CD4-positive, alpha-beta memory T cell (primary cell): Measurements from ENCODE around the gene C16orf86. TPM values are rescaled to one million over a fixed set of nuclear protein-coding genes. Genes with fewer than 3 reads are reported as not detected.
"Not testable (repeated sequence)": the region's sequence is repeated elsewhere in the genome, so short reads cannot be mapped to it uniquely, and the experiment has no call there.

Source experiments
- CTCF ChIA-PET: fragments of 350-600 bp; sonication (Branson Sonifier 250); formaldehyde crosslinking; loops from one replicate; lab custom pipeline; 2021; ENCODE audit warnings: inconsistent platforms; ENCODE audit not compliant: partially characterized antibody; lab: Charles Lee
- POLR2A ChIA-PET: fragments of 350-600 bp; sonication (Branson Sonifier 250); formaldehyde crosslinking; loops from one replicate; lab custom pipeline; 2021; ENCODE audit not compliant: partially characterized antibody; lab: Charles Lee
- DNase-seq, 5 donors: peaks; one replicate each; pipeline versions ENCODE4 v3.0.0 to v3.0.0-alpha.2; 2020 to 2022; ENCODE audit warnings: mixed read lengths in 1 of 5
- H3K27ac ChIP-seq: one replicate; pipeline ENCODE4 v1.7.0; 2013; ENCODE audit warnings: low read depth, low read length
- H3K27me3 ChIP-seq: 2 replicates; pipeline ENCODE4 v1.7.0; 2013; ENCODE audit warnings: mild to moderate bottlenecking, low read length, moderate library complexity; ENCODE audit not compliant: insufficient read depth
- H3K36me3 ChIP-seq: 2 replicates; pipeline ENCODE4 v1.7.0; 2013; ENCODE audit warnings: mild to moderate bottlenecking, low read length, moderate library complexity; ENCODE audit not compliant: insufficient read depth
- H3K4me1 ChIP-seq: 2 replicates; pipeline ENCODE4 v1.7.0; 2013; ENCODE audit warnings: mild to moderate bottlenecking, low read length, moderate library complexity; ENCODE audit not compliant: insufficient read depth
- H3K4me3 ChIP-seq, 2 donors: one replicate each; pipeline ENCODE4 v1.7.0; 2013; ENCODE audit warnings: low read length in 2 of 2, mild to moderate bottlenecking in 1 of 2
- H3K9me3 ChIP-seq, 2 donors: one replicate each; pipeline ENCODE4 v1.7.0; 2013; ENCODE audit warnings: low read length in 2 of 2, control low read depth in 1 of 2; ENCODE audit not compliant: control insufficient read depth in 1 of 2
- H3K27ac Mint-ChIP-seq, 7 donors: one replicate each; pipeline ENCODE4 v1.8.0; 2020 to 2021; ENCODE audit warnings: mixed read lengths in 7 of 7, mild to moderate bottlenecking in 6 of 7, inconsistent platforms in 3 of 7, moderate library complexity in 3 of 7
- H3K27me3 Mint-ChIP-seq, 2 donors: one replicate each; pipeline ENCODE4 v1.8.0; 2020 to 2021; ENCODE audit warnings: mixed read lengths in 2 of 2
- H3K36me3 Mint-ChIP-seq, 2 donors: one replicate each; pipeline ENCODE4 v1.8.0; 2020 to 2021; ENCODE audit warnings: mixed read lengths in 2 of 2, inconsistent platforms in 1 of 2, mild to moderate bottlenecking in 1 of 2
- H3K4me1 Mint-ChIP-seq, 4 donors: one replicate each; pipeline ENCODE4 v1.8.0; 2020 to 2021; ENCODE audit warnings: mixed read lengths in 4 of 4, mild to moderate bottlenecking in 1 of 4
- H3K4me3 Mint-ChIP-seq, 8 donors: one replicate each; pipeline ENCODE4 v1.8.0; 2020 to 2021; ENCODE audit warnings: mixed read lengths in 8 of 8, mild to moderate bottlenecking in 7 of 8, moderate library complexity in 6 of 8, inconsistent platforms in 3 of 8
- H3K9me3 Mint-ChIP-seq, 8 donors: one replicate each; pipeline ENCODE4 v1.8.0; 2020 to 2021; ENCODE audit warnings: mixed read lengths in 8 of 8, mild to moderate bottlenecking in 5 of 8, inconsistent platforms in 3 of 8, moderate library complexity in 1 of 8
- intact Hi-C: fragments of 100-400 bp; cut with micrococcal nuclease; formaldehyde crosslinking; loops from one replicate; pipeline ENCODE4 v1.15.1; 2023
- polyA plus RNA-seq, 2 donors: library from polyadenylated mRNA; unstranded; fragments of 300-500 nt; fragmentation: Illumina TruSeq; gene quantifications; one replicate each; pipeline ENCODE4 v1.2.3, GENCODE V29; 2021
- total RNA-seq, 2 experiments: library from RNA; stranded (reverse); gene quantifications; one replicate each; pipeline ENCODE4 v1.2.3, GENCODE V29; 2021

Gene C16orf86
- total and polyA plus RNA-seq, 4 experiments from 2014 or later = 2.9 to 4.1 (median 3.8) TPM

DNA sequence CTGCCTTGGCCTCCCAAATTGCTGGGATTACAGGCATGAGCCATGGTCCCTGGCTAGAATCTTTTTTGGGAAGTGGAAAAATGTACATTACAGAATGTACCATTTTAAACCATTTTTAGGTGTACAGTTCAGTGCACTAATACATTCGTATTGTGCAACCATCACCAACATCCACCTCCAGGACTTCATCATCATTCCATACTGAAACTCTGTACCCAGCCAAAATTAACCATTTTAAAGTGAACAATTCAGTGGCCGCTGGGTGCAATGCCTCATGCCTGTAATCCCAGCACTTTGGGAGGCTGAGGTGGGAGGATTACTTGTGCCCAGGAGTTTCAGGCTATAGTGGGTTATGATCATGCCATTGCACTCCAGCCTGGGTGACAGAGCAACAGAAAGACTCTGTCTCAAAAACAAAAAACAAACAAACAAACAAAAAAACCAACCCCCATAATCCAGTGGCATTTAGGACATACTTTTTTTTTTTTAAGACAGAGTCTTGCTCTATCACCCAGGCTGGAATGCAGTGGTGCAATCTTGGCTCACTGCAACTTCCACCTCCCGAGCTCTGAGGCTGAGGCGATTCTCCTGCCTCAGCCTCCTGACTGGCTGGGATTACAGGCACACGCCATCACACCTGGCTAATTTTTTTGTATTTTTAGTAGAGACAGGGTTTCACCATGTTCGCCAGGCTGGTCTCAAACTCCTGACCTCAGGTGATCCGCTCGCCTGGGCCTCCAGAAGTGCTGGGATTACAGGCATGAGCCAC is 27.1 kb downstream of the C16orf86 start:
- H3K27ac Mint-ChIP-seq = peak overlapping the region in 4 of 7 donors; percentile 6 to 70 (median 58)
- CTCF ChIA-PET, H3K4me1 ChIP-seq, POLR2A ChIA-PET, H3K4me1 Mint-ChIP-seq, H3K9me3 Mint-ChIP-seq, H3K27me3 ChIP-seq, H3K27ac ChIP-seq, H3K4me3 Mint-ChIP-seq, H3K4me3 ChIP-seq, DNase-seq, H3K36me3 ChIP-seq, H3K27me3 Mint-ChIP-seq, H3K9me3 ChIP-seq, intact Hi-C loops: not testable (repeated sequence)
- peaks cover 11 to 13% of the 10 kb centered on the region in 2 donors for H3K36me3 Mint-ChIP-seq

DNA sequence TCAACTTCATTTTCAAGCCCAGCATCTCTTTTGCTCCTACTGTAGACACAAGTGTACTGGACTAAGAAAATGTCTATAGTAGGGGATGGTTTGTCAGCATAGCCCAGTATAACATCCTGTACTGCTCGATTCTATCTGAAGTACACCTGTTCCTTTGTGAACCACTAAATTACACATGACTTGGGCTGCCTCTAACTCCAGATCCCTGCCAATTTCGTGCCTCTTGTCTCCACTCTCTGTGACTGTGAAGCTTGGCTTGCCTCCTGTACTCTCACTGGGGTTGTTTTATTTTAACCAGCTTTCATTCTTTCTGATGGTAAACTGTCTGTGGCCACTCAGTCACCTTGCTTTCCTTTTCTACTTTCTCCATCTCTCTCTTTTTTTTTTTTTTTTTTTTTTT is 28.0 kb downstream of the C16orf86 start:
- Histone ChIP-seq H3K4me1 (no peaks in the 10 kb centered on the region), H3K4me3 (no peak overlapping the region), H3K36me3 (no peaks in the 10 kb centered on the region), H3K27me3 (no peaks in the 10 kb centered on the region), H3K9me3 (no peaks in the 10 kb centered on the region), H3K27ac (no peak overlapping the region)
- ChIA-PET CTCF (no interaction called here), POLR2A (no interaction called here)
- Mint-ChIP-seq H3K27me3 (no peaks in the 10 kb centered on the region), H3K27ac (peak overlapping the region in 5 of 7 donors; percentile 23 to 70 (median 66)), H3K4me3 (no peak overlapping the region), H3K9me3 (peaks cover 0 to 2% (median 0%) of the 10 kb centered on the region in 8 donors), H3K36me3 (peaks cover 12 to 14% of the 10 kb centered on the region in 2 donors), H3K4me1 (peaks cover 4 to 8% (median 6%) of the 10 kb centered on the region in 4 donors)
- intact Hi-C loops = no loop called here
- no peak for DNase-seq

GRCh38 chr16:67697422-67698185 is 31.0 kb downstream of the C16orf86 start:
- H3K9me3 ChIP-seq = no peaks in the 10 kb centered on the region
- Mint-ChIP-seq H3K27ac (peak overlapping the region in 1 of 7 donors; percentile 22), H3K27me3 (no peaks in the 10 kb centered on the region), H3K4me3 (no peak overlapping the region), H3K36me3 (peaks cover 11 to 14% of the 10 kb centered on the region in 2 donors), H3K9me3 (peaks cover 0 to 2% (median 0%) of the 10 kb centered on the region in 8 donors), H3K4me1 (peaks cover 5 to 10% (median 6%) of the 10 kb centered on the region in 4 donors)
- CTCF ChIA-PET = no interaction called here
- no peak overlapping the region for H3K4me3 ChIP-seq
- no peaks in the 10 kb centered on the region for H3K27me3 ChIP-seq
- H3K27ac ChIP-seq = no peak overlapping the region
- no peak for DNase-seq
- POLR2A ChIA-PET = interaction anchor here (0.6 kb wide), 1 partner anchor 18 kb away, joined by 3 read pairs; no protein-coding TSS in a partner anchor
- no peaks in the 10 kb centered on the region for H3K36me3 ChIP-seq
- H3K4me1 ChIP-seq = peaks cover 1% of the 10 kb centered on the region
- intact Hi-C loops = no loop called here

GRCh38 chr16:67699265-67699664 is 32.7 kb downstream of the C16orf86 start:
- DNase-seq = no peak
- Mint-ChIP-seq H3K4me3 (no peak overlapping the region), H3K27ac (no peak overlapping the region), H3K4me1 (peaks cover 15 to 19% (median 18%) of the 10 kb centered on the region in 4 donors), H3K9me3 (peaks cover 0 to 2% (median 0%) of the 10 kb centered on the region in 8 donors), H3K36me3 (peaks cover 11 to 14% of the 10 kb centered on the region in 2 donors), H3K27me3 (no peaks in the 10 kb centered on the region)
- Histone ChIP-seq H3K27me3 (no peaks in the 10 kb centered on the region), H3K4me1 (peaks cover 18% of the 10 kb centered on the region), H3K4me3 (no peak overlapping the region), H3K36me3 (no peaks in the 10 kb centered on the region), H3K27ac (no peak overlapping the region), H3K9me3 (no peaks in the 10 kb centered on the region)
- intact Hi-C loops = no loop called here
- ChIA-PET POLR2A (no interaction called here), CTCF (no interaction called here)

DNA sequence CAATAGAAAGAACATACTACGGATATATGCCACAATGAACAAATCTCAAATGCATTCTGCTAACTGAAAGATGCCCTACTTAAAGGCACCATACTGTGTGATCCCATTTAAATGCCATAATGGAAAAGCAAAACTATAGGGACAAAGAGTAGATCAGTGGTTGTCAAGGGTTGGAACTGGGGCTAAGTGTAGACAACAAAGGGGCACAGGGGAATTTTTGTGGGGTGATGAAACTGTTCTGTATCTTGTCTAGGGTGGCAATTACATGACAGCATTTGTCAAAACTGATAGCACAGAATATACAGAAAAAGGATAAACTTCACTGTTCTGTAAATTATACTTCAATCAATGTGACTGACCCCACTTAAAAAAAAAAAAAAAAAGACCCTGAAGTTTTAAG is 34.8 kb downstream of the C16orf86 start:
- Mint-ChIP-seq H3K4me3 (no peak overlapping the region), H3K27me3 (no peaks in the 10 kb centered on the region), H3K27ac (peak overlapping the region in 3 of 7 donors; percentile 1 to 80 (median 70)), H3K36me3 (peaks cover 11 to 14% of the 10 kb centered on the region in 2 donors), H3K9me3 (peaks cover 0 to 2% (median 0%) of the 10 kb centered on the region in 8 donors), H3K4me1 (peaks cover 13 to 33% (median 26%) of the 10 kb centered on the region in 4 donors)
- Histone ChIP-seq H3K36me3 (no peaks in the 10 kb centered on the region), H3K4me3 (no peak overlapping the region), H3K27ac (no peak overlapping the region), H3K9me3 (no peaks in the 10 kb centered on the region), H3K27me3 (no peaks in the 10 kb centered on the region), H3K4me1 (peaks cover 20% of the 10 kb centered on the region)
- CTCF ChIA-PET = no interaction called here
- intact Hi-C loops = no loop called here
- POLR2A ChIA-PET = interaction anchor here (1.2 kb wide), 1 partner anchor 17 kb away, joined by 3 read pairs; the partner anchor contains the start of gene GFOD2
- DNase-seq = no peak

GRCh38 chr16:67702130-67702529 is 35.5 kb downstream of the C16orf86 start:
- Mint-ChIP-seq H3K27me3 (no peaks in the 10 kb centered on the region), H3K9me3 (peaks cover 0 to 2% (median 0%) of the 10 kb centered on the region in 8 donors), H3K4me3 (no peak overlapping the region), H3K36me3 (peaks cover 10 to 14% of the 10 kb centered on the region in 2 donors), H3K4me1 (peaks cover 13 to 34% (median 27%) of the 10 kb centered on the region in 4 donors), H3K27ac (peak overlapping the region in 1 of 7 donors; percentile 15)
- H3K36me3 ChIP-seq = no peaks in the 10 kb centered on the region
- H3K27me3 ChIP-seq = no peaks in the 10 kb centered on the region
- H3K4me3 ChIP-seq = no peak overlapping the region
- ChIA-PET CTCF (interaction anchor here (0.7 kb wide), 1 partner anchor 68 kb away, joined by 3 read pairs; no protein-coding TSS in a partner anchor), POLR2A (interaction anchor here (1.2 kb wide), 1 partner anchor 17 kb away, joined by 3 read pairs; the partner anchor contains the start of gene GFOD2)
- H3K9me3 ChIP-seq = no peaks in the 10 kb centered on the region
- intact Hi-C loops = no loop called here
- no peak overlapping the region for H3K27ac ChIP-seq
- H3K4me1 ChIP-seq = peaks cover 20% of the 10 kb centered on the region
- no peak for DNase-seq

GRCh38 chr16:67703626-67704025 is 37.0 kb downstream of the C16orf86 start:
- H3K9me3 ChIP-seq = no peaks in the 10 kb centered on the region
- Mint-ChIP-seq H3K27ac (peak overlapping the region; percentile 35 to 92 (median 78)), H3K4me3 (peak overlapping the region in 7 of 8 donors; percentile 16 to 69 (median 35)), H3K36me3 (peaks cover 1 to 2% of the 10 kb centered on the region in 2 donors), H3K9me3 (peaks cover 0 to 1% (median 0%) of the 10 kb centered on the region in 8 donors), H3K27me3 (no peaks in the 10 kb centered on the region), H3K4me1 (peaks cover 17 to 36% (median 28%) of the 10 kb centered on the region in 4 donors)
- H3K36me3 ChIP-seq = no peaks in the 10 kb centered on the region
- no peaks in the 10 kb centered on the region for H3K27me3 ChIP-seq
- ChIA-PET CTCF (no interaction called here), POLR2A (interaction anchor here (1.3 kb wide), 1 partner anchor 16 kb away, joined by 6 read pairs; the partner anchor contains the start of gene GFOD2)
- peak in 3 of 5 donors; percentile 9 to 15 (median 14) for DNase-seq
- intact Hi-C loops = no loop called here
- no peak overlapping the region for H3K4me3 ChIP-seq
- no peak overlapping the region for H3K27ac ChIP-seq
- H3K4me1 ChIP-seq = peaks cover 20% of the 10 kb centered on the region
